GM19240 (cell line): ENCODE data around the gene FOXN3.
"Not testable (repeated sequence)": the region's sequence is repeated elsewhere in the genome, so short reads cannot be mapped to it uniquely, and the experiment has no call there.

Experiments
- DNase-seq: peaks from one replicate; pipeline ENCODE4 v3.0.0; 2011; ENCODE audit warnings: low spot score; ENCODE audit not compliant: insufficient read length

The FOXN3 gene

GRCh38 chr14:89205137-89205740 is 211.8 kb downstream of the FOXN3 start:
- DNase-seq, result no peak

- no peak for DNase-seq
Observed at GRCh38 chr14:89202413-89203190, 214.4 kb downstream of the FOXN3 start.

GRCh38 chr14:89201645-89202044 is 215.4 kb downstream of the FOXN3 start:
- no peak for DNase-seq

GRCh38 chr14:89199357-89199756 is 217.7 kb downstream of the FOXN3 start:
- DNase-seq, result not testable (repeated sequence)

- DNase-seq, result no peak
Observed at GRCh38 chr14:89198544-89199329, 218.3 kb downstream of the FOXN3 start.

GRCh38 chr14:89197623-89198022 is 219.4 kb downstream of the FOXN3 start:
- DNase-seq, result no peak

DNA sequence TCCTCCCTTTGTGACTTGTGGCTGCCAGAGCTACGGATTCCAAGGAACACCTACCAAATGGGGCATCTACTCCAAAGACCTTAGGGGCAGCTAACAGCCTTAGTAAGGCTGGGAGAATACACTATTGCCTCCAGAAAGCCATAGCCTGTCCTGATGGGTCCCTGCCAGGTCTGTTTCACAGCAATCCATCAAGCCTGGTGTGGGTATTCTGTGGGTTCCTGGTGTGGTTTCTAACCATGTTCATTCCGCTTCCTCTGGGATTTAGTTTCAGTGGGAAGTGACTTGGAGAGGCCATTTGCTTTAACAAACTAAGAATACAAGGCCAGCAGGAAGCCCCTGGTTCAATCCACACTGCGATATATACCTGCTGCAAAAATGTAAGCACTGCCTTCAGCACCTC is 220.5 kb downstream of the FOXN3 start:
- no peak for DNase-seq

DNA sequence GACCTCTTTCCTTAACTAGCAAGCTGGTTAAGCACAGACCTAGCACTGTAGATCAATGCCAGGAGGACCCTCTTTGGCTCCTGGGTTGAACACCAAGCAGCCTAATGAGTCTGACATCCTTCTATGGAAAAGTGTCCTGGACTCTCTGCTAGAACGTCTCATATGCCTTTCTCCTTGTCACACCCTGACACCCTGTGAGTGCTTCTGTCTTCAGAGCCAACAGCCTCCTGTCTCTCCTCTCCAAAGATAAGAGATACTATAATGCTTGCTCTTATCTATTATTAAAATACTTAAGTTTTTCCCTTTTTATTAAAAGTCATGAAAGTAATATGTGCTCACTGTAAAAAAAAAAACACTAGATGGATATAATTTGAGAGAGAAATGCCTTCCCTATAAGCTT is 222.7 kb downstream of the FOXN3 start:
- DNase-seq, result no peak

GRCh38 chr14:89190765-89191513 is 226.1 kb downstream of the FOXN3 start:
- no peak for DNase-seq

- no peak for DNase-seq
Observed at GRCh38 chr14:89188492-89188891, 228.5 kb downstream of the FOXN3 start.

- DNase-seq, result no peak
Observed at GRCh38 chr14:89187501-89187900, 229.5 kb downstream of the FOXN3 start.

GRCh38 chr14:89186856-89187376 is 230.1 kb downstream of the FOXN3 start:
- DNase-seq, result no peak

- DNase-seq, result no peak
Observed at GRCh38 chr14:89185919-89186855, 230.8 kb downstream of the FOXN3 start.

DNA sequence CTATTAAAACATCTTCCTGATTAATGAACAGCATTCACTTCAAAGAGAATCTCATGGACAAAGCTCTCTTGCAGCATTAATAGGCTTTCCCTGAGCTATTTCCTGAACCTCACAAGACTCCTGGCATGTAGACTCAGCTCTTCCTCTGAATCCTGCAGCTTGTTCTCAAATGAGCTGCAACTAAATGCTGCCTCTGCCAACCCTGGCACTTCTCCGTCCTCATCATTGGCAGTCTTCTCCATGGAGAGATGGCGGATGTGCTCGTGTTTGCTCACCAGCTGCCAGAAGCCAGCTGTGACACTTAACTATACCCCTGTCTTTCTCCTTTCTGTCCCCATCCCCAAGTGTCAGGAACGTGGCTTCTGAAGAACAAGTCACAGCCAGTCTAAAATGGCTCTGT is 232.1 kb downstream of the FOXN3 start:
- DNase-seq, result no peak

GRCh38 chr14:89182326-89182725 is 234.7 kb downstream of the FOXN3 start:
- DNase-seq, result no peak

- no peak for DNase-seq
Observed at GRCh38 chr14:89180546-89180945, 236.5 kb downstream of the FOXN3 start.

DNA sequence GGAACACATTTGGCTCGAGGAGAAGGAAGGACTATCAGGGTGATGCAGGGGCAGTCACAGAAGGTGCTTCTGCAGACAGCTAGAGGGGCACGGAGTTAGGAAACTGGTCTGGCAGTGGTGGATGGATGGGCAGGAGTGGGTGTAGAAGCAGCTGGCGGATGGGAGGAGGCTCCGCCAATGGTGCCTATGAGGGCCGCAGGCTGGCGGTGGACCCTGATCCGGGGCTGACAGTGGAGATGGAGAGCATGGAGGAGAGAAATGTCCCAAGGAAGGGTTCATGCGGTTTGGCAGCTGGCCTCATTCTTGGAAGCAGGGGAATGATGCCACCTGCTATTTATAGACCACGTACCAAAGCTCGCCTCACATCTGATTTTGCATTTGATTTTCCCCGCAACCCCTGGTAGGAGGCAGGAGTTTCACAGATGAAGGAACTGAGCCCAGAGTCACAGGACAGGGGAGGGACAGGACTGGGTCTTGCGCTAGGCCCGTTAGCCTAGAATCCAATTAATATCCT is 237.1 kb downstream of the FOXN3 start:
- DNase-seq, result no peak

GRCh38 chr14:89178800-89179535 is 238.1 kb downstream of the FOXN3 start:
- no peak for DNase-seq

DNA sequence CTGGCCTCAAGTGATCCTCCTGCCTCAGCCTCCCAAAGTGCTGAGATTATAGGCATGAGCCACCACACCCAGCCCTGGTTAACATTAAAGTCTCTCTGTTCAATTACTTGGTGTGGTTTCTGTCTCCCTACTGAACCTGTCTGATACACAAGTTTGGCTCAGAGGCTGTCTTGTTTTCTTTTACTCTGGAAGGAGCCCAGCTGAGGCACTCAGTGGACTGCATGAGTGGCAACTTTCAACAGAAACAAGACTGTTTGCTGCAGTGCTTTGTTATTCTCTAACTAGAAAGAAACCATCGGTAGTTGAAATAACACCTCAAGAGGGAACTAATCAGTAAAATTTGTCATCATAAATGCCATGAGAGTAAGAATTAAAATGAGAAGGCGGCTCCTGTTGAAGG is 238.7 kb downstream of the FOXN3 start:
- no peak for DNase-seq
